Right lung (tissue), 5 donors: ENCODE results near the gene YOD1. TPM values are rescaled to one million over a fixed set of nuclear protein-coding genes. Genes with fewer than 3 reads are reported as not detected.

Source experiments
- DNase-seq, 2 donors: peaks; one replicate each; pipeline ENCODE4 v3.0.0-alpha.2; 2013
- polyA plus RNA-seq, 5 donors: library from polyadenylated mRNA; unstranded; fragments of 120-200 nt; gene quantifications; one replicate each; pipeline versions ENCODE4 v1.2.1 to v1.2.3, GENCODE V29; 2013; ENCODE audit warnings: inconsistent platforms in 1 of 5, low replicate concordance in 1 of 5; ENCODE audit not compliant: insufficient read length in 5 of 5, insufficient read depth in 1 of 5

Gene YOD1
- polyA plus RNA-seq, 5 donors = 9.6 to 17.9 (median 14.0) TPM

DNA sequence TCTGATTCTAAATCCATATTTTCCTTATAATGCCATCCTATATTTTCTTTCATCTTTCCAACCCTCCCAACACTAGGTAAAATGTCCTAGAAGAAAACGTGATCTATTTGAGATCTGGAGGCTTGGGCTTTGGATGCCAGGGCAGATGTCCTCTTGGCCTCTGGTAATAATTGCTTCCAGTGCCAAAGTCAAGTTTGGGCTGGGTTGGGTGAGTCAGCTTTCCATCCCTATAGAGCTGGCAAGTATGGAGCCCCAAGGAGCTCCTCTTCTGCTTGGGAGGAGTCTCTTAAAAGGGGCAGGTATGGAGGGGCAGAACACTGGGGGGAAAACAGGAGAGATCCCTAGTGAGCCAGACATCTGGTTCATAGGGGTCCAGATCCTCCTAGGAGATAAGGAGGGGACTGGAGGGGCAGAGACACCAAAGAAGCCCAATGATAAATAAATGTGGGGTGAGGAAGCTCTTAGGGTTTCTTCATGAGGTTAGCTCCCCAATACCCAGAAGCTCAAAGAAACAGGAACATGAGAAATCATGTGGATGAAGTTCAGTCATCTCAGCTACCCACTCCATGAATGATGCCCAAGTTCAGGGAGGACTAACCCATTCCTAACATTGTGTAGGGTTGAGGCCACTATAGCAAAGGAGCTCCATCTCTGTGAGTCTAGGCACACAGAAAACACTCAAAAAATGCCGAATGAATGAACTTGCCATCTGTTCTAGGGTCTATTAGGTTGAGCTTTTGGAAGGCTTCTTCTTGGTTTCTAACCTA lies 21.9 kb downstream of the YOD1 start:
- no peak for DNase-seq

DNA sequence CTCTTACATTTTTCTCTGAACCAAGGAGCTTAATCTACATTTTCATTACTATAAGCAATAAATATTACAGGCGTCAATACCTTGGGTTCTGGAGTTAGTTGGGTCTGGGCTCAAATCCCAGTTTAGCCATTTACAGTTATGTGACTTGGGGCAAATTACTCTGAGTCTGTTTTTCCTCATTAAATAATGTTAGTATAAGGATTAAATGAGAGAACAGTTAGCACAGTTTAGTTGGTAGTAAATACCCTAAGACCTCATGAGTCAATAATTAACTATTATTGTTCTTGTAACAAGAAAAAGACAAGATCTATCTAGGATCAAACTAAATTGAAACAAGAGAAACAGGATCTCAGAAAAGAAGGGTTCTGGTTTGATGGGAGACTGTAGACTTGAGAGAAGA lies 23.1 kb downstream of the YOD1 start:
- no peak for DNase-seq

DNA sequence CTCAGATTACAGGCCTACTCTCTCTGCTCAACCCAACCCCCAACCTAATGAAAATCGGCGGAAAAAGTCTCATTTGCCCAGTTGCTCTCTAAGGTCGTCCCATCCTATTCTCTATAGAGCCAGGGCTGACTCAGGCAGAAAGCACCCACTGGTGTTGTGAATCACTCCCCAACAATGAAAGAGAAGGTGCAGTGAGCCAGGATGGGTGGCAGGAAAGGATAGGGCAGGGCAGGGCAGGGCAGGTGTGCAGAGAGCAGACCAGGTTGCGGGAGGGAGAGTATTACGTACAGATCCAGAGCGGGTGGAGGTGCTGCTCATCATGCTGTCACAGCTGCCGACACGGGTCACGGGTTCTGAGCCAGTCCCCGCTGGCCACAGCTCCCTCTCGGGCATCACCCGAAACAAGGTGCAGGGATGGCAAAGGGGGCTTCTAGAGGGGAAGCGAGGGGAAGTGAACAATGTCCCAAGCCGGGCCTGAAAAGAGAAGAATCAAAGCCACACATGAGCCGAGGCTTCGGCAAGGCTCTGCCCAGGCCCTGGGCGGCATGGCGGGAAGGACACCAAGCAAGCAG lies 23.7 kb downstream of the YOD1 start:
- DNase-seq = no peak

DNA sequence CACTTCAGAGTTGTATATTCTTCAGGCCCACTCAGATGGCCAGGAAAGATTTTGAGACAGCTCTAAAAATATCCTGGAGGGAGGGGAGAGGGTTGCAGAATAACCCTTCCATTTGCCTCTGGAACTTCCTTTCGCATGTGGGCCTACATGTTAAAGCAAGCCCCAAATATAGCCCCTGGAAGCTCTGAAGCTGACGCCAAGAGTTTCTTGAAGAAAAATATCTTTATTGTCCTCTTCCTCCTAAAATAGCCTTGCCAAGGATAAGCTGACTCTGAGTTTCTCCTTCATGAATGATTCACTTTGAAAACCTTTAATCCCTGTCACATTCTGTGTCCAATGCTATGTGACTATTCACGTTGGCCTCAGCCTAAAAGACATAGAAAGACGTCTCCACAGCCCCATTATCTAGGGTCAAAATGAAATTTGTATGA lies 24.9 kb downstream of the YOD1 start:
- no peak for DNase-seq

DNA sequence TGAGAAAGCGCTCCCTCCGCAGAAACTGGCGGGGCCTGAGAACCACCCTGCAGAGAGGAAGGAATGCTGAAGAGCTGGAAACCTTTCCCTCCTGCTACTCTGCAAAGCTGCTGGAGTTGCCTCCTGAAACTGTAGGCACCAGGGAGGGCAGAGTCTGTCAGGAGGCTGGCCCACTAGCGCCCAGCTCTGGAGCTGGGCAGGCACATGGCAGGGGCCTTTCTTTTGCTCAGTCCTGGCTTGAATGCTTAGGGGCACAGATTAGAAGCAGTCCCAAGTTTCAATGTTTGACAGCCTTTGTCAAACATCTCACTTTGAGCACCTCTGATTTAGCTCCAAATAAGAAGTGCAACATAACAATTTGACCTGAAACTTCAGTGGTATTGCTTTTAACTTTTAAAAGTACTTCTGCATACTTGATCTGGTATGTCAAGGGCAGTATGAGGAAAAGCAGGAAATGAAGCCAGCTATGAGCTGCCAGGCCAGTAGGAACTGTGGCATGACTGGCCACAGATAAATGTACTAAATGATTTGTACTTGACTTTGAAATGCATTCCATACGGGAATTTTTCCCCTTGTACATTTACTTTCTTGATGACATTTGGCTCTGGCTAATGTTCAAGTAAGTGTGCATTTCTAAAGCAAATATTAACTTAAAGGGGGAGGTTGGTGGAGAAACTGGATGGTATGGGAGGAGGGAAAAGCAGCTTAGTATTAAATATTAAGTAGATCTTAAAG lies 25.7 kb downstream of the YOD1 start:
- peak; percentile 60 to 67 for DNase-seq

DNA sequence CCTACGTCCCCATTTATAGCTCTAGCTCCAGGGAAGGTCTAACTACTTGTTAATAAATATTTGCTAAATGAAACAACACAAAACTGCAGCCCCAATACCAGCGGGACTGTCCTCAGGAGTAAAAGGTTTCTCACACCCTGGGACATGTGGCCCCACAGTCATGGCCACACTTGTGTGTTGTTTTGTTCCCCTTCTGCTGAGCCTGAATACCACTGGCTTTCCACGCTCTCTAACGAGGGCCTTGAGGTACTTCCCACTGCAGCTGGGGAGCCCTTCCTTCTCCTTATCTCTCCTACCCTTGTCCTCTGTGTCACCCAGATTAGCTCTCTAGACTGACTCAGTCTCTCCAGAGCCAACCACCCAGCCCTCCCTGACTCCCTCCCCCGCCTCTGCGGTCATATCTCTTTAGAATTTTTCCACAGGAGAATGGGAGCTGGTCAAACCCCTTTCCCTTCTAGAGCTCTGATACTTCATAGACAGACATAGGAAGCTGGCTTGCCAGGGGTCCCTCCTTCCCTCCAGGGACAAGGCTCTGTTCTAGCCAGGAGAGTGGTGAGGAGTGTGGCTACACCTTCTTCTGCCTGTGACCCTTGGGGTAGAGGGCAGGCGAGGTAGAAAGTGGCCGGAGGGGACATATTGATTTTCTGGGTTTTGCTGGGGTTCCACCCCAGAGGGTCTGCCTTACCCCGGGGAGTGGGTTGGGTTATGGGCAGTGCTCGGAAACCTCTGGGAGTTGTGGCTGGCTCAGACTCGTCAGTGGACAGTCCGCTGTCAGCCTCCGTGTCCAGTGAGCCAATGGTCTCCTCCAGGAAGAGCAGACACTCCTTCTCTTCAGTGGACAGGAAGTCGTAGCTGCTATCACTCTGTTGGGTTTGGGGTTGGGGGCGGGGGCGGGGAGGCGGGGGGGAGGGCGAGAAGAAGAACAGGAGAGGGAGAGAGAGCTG lies 26.5 kb downstream of the YOD1 start:
- no peak for DNase-seq

DNA sequence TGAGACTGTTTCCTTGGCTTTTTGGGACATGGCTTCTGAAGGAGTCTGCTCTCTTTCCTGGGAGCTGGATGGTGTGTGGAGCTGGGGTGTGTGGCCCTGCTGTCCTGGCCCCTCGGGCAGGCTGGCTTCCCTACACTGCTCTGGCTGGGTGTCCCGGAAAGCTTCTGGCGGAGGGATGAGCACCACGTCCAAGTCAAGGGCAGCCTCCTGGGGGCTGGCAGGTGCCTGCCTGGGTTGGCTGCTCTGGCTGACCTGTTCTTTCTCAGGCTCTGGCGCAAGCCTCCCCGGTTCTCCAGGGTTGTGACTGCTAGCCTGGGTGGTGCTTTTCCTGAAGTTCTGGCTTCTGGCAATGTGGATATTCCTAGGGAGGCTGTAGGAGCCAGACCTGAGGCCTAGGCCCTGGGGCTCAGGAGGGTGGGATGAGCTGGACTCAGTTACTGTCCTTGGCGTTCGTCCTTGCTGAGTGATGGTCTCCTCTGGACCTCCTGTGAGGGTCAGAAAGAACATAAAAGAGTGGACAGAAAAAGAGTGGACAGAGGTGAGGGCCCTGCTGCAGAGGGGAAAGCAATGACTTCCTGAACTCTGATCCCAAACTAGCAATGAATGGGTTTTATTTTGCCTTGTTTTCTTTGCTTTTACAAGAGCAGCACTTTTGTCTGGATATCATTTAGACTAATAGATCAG lies 27.9 kb downstream of the YOD1 start:
- no peak for DNase-seq

DNA sequence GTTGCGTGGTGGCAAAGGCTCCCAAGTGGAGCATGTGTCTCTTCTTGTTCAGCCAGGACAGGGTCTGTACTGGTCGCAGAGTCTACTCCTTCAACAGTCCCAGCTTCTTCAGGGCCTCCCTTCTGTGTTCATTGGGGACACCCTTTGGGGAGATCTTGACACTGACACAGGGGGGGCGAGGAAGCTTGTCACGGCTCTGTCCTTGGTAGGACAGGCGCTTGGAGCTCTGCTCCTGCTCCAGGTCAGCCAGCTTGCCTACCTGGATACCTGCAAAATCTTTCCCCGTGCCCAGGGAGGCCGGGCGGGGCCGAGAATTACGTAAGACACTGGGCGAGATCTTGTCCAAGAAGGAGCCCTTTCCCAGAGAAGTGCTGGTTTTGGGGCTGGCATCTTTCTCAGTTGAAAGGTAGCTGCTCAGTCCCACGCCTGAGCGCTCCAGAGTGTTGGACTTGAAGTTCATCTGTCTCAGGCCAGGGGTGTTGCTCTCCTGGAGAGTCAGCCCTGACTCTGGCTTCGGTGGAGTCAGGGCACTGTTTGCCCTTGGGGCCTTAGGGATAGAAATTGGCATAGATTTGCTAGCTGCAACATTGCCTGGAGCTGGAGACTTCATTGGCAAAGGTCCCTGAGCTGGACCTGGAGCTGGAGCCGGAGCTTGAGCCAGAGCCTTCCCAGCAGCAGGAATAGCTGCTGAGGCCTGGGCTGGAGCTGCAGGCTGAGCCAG lies 29.0 kb downstream of the YOD1 start:
- DNase-seq = no peak

DNA sequence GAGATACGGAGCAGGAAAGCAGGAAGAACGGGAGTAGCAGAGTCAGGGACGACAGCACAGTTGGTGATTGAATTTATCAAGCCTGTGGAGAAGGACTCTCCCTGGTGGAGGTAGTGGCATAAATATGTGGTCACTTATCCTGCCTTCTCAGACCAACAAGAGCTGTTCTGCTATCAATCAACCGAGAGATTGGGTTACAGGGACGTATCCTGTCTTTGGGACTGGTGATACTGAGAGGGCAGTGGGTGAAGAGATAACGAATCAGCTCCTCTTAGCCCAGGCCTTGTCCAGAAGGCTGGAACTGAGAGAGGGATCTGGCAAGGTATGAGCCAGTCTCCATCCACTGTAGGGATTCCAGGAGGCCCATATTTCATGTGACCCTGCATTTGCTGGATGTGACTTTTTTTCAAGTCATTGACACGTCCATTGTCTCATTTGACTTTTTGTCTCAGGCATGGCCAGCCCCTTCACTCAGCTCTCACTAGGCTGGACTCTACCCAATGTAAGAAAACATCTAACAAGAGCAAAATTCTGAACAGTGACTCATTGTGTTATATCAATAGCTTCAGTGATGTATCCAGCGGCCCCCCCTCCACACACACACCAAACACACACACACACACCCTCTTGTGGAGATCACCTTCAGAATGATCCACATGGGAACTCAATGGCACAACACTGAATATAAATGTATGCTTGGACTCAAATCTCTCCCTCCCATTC lies 29.7 kb downstream of the YOD1 start:
- no peak for DNase-seq

DNA sequence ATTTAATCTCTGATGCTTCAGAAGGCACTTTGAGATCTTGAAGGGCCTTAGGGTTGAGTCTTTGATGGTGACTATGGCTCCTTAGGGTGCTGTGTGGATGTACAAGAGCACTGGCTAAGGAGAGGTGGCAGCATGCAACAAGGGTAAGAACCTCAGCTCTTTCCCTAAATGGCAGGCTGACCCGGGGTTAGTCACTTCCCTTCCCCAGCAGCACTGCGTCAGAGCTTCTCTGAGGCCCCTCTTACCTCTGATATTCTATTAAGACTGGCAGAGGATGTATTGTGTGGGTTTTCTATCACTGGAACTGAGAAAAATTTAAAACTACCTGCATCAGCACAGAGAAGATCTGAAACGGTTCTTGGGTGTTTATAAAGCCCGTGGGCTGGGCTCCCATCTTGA lies 30.3 kb downstream of the YOD1 start:
- DNase-seq = no peak

DNA sequence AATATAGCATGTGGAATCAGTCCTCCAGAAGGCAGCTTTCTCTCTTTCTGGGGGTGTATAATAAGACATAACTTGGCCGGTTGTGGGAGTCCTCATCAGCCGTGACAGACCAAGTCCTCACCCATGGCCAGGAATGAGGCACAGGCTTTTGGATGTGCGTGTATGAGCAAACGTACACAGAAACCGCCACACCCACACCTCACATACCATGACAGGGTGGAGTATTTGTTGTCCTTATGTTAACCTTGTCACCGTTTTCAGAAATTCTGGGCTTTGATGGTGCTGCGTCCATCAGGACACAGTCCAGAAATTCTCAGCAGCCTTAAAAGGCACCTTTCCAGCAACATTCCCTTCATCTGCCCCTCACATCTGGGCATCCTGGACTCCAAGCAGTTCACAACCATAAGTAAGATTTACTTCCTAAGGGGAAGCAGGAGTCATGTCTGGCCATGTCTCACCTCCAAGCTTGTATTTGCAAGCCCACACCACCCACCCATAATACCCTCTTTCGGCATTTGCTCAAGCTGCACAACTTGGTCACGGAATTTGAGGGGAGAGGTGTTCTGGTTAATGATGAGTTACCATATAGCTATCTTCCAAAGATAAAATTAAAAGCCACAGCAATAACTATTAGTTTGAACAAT lies 30.8 kb downstream of the YOD1 start:
- DNase-seq = no peak

DNA sequence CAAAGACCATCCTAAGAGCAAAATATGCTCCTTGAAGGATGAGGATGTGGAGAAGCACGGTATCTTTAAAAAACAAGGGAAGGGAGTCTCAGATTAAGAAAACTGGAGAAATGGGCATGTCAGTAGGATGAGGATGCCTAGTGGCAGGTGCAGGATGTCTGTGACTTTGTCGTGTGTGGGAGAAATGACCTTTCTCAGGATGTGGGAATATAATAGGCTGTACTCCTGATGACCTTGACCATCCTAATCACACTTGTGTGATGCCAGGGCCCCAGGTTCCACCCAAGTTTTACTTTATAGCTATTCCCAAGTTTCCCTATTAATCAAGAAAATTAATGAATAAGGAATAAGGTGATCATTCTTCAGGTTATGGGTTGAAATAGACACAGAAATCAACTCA lies 31.3 kb downstream of the YOD1 start:
- DNase-seq = no peak

DNA sequence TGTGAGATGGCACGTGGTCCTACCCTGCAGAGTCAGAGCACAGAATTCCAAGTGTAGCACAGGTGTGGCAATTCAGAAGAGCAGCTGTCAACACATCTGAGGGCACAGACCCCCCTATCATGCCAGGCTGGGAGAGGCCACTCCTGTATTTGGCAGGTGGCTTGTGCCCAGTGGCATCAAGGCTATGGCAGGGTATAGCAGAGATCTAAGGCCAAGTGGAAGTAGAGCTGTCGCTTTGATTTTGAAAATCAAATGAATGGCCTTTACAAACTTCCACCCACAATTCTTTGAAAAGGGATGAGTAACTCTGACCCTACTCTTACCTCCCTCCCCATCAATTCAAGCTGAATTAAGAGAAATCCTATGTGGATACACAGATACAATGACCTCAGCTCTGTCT lies 31.8 kb downstream of the YOD1 start:
- no peak for DNase-seq

DNA sequence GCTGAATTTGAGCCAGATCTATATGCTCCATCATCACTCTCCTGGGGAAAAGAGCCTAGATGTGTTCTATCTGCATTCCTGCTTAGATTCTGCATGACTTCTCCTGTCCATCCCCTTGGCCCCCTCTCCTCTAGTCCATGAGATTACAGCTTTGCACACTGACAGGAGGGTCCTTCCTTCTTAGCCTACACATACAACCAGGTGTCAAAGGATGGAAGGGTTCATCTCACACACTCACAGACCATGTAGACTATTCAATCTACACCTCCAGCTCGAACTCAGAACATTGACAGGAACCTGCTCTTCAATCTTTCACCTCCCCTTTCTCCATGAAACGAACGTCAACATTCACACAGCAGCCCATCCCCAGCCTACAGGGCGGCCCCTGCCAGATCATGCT lies 32.3 kb downstream of the YOD1 start:
- no peak for DNase-seq

DNA sequence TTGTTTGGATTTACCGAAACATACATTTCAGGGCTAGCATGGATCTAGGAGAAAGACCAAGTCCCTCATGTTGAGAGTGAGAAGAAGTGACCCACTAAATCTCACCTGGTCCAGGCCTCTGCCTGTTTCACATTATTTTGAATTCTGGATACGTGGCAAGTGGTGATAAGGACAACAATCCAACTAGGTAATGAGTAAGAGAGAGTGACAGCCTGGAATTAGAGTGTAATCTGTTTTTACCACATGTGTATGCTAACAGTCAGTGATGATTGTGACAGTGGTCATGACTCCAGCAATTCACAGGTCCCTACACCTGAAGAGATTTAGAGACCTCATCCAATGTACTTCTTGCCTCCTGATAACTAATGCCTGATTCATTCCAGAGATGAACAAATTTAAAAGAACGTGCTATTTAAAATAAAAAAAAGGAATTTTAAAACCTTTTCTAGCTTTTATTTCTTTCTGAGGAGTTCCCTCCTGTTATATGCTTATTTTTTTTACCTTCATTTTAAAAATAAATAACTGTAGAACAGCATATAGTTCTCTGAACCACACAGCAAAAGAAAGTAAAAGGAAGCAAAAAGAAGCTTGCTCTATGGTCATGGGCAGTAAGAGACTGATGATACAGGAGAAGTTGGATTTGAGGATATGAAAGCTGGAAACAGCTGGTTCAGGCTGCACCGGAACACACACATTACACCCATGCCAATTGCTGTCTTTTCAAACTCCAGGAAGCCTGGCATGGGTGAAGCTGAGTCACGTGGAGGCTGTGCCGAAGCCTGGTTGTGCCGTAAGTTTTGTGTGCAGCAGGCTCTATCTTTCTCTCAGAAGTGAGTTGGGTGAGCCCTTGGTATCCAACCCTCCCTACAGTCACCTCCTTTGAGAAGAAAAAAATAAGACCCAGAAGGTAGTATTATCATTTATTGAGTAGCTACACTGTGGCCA lies 33.1 kb downstream of the YOD1 start:
- DNase-seq = no peak

DNA sequence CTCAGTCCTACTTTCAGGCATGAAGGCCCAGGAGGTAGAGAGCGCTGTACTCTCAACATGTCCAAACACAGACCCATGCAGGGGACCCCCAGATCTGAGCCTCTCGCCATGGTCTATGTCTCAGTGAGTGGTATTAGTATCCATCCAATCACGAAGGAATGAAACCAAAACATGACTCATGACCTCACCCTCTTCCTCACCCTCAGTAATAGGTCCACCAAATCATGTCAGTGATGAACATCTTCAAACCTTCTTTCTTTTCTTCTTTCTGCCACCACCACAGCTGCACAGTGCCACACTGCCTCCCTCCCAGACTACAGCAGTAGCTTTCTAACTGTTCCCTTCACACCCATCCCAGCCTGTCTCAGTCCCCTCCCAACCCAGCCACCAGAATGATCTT lies 35.2 kb downstream of the YOD1 start:
- no peak for DNase-seq

DNA sequence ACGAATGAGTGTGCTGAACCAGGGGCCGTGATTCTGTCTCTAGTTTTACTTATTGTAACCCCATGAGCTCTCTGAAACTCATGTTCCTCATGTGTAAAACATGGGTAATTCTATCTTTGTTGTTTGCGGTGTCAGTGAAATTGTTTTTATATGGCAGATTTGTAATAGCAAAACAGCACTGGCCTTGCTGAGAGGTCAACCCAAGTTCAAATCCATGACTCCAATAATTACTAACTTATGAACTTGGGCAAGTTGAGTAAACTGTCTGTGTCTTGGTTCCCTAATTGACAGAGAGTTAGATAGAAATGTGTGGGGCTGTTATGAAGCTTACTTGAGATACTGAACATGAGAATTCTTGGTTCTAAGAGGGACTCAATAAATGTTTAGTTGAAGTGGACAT lies 36.3 kb downstream of the YOD1 start:
- DNase-seq = no peak
